ENCODE data around the gene MFN2.

The MFN2 gene

DNA sequence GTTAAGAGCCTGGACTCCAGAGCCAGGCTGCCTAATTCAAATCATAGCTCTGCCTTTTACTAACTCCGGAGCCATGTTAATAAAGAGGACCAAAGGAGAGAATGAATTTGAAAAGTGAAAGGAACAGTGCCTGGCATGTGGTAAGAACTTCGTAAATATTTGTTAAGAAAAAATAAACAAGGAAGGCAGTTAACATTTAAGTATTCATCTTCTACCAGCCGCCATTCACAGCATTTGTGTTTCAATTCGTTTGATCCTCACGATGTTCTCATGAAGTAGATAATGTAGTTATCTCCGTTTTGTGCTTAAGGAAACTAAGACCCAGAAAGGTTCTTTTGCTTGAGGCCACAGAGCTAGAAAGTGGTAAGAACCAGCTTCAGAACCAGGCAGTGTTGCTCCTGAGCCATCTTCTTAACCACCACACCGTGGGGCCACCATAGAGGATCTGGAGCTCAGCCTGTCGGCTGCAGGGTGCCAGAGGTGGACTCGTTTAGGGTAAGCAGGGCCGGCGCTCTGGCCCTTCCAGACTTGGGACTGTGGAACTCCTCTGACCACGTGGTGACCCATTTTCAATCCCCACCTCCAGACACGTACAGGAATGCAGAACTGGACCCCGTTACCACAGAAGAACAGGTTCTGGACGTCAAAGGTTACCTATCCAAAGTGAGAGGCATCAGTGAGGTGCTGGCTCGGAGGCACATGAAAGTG lies 11.9 kb downstream of the MFN2 start:
- no peak overlapping the region for H3K27ac ChIP-seq
- no peak for DNase-seq
- no peaks in the 10 kb centered on the region for H3K4me1 ChIP-seq
- intact Hi-C loops (cut with DNase I; ENCODE audit: low total_unique reads) = no loop called here
- no peaks in the 10 kb centered on the region for H3K9me3 ChIP-seq
- H3K4me3 ChIP-seq = no peak overlapping the region
- no peak for TF ChIP-seq CTCF (IDR thresholded peaks at IDR 0.05)
- H3K36me3 ChIP-seq = peaks cover 67 to 90% (median 85%) of the 10 kb centered on the region in 3 donors
- H3K27me3 ChIP-seq = no peaks in the 10 kb centered on the region

DNA sequence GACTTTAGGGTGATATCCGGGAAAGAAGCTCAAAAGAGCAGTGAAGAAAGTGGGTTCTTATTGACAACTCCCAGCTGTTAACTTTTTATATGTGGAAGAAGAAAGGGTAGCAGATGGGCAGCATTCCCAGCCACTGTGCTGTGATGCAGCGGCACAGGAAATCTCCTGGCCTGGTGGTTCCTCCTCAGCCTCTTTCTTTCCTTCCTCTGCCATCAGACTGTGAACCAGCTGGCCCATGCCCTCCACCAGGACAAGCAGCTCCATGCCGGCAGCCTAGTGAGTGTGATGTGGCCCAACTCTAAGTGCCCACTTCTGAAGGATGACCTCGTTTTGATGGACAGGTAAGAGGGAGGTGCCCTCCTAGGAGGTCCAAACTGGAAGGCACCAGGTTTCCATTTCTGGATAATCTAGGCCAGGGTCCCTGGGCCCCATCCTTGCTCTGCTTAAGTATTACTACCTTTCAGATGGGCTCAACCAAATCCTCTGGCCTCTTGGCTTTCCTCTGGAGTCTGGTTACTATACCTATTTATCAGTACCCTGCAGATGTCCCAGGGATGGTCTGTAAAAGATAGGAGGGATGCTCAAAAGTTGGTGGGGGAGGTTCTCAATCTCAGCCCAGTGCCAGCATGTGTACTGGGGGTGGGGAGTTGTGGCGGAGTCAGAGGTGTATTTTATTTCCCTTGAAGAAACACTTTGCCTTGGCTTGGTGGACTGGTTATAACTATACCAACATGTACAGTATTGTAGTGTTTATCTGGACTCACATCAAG lies 17.0 kb downstream of the MFN2 start:
- no peaks in the 10 kb centered on the region for H3K4me1 ChIP-seq
- H3K27ac ChIP-seq = no peak overlapping the region
- H3K27me3 ChIP-seq = no peaks in the 10 kb centered on the region
- intact Hi-C loops (cut with DNase I; ENCODE audit: low total_unique reads) = no loop called here
- no peak for TF ChIP-seq CTCF (IDR thresholded peaks at IDR 0.05)
- H3K4me3 ChIP-seq = no peak overlapping the region
- H3K36me3 ChIP-seq = peaks cover 91 to 100% (median 98%) of the 10 kb centered on the region in 3 donors
- H3K9me3 ChIP-seq = no peaks in the 10 kb centered on the region
- no peak for DNase-seq

DNA sequence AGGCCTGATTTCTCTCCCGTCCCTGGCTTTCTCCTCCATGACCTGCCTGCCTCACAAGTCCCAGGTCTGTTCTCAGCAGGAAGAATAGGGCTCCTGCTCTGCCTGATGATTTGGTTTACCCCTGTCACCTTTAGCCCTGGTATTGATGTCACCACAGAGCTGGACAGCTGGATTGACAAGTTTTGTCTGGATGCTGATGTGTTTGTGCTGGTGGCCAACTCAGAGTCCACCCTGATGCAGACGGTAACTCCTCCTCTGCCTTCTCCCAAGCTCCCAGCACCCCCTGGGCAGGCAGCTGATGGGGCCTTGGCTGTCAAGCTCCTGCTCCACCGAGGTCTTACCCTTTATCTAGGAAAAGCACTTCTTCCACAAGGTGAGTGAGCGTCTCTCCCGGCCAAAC lies 18.4 kb downstream of the MFN2 start:
- intact Hi-C loops (cut with DNase I; ENCODE audit: low total_unique reads) = no loop called here
- Histone ChIP-seq H3K9me3 (no peaks in the 10 kb centered on the region), H3K27me3 (no peaks in the 10 kb centered on the region), H3K36me3 (peaks cover 91 to 100% (median 98%) of the 10 kb centered on the region in 3 donors), H3K4me1 (no peaks in the 10 kb centered on the region), H3K27ac (no peak overlapping the region), H3K4me3 (no peak overlapping the region)
- no peak for DNase-seq
- TF ChIP-seq CTCF (IDR thresholded peaks at IDR 0.05) = no peak

- intact Hi-C loops (cut with DNase I; ENCODE audit: low total_unique reads) = no loop called here
- H3K27ac ChIP-seq = no peak overlapping the region
- DNase-seq = no peak
- TF ChIP-seq CTCF (IDR thresholded peaks at IDR 0.05) = no peak
- H3K9me3 ChIP-seq = no peaks in the 10 kb centered on the region
- peaks cover 91 to 100% (median 98%) of the 10 kb centered on the region in 3 donors for H3K36me3 ChIP-seq
- H3K4me1 ChIP-seq = no peaks in the 10 kb centered on the region
- no peaks in the 10 kb centered on the region for H3K27me3 ChIP-seq
- no peak overlapping the region for H3K4me3 ChIP-seq
Measured at GRCh38 chr1:11999236-11999635, 19.0 kb downstream of the MFN2 start.

- no peak overlapping the region for H3K4me3 ChIP-seq
- H3K4me1 ChIP-seq = no peaks in the 10 kb centered on the region
- H3K9me3 ChIP-seq = no peaks in the 10 kb centered on the region
- TF ChIP-seq CTCF (IDR thresholded peaks at IDR 0.05) = peak in 1 of 2 experiments; percentile 12
- no peaks in the 10 kb centered on the region for H3K27me3 ChIP-seq
- DNase-seq = no peak
- intact Hi-C loops (cut with DNase I; ENCODE audit: low total_unique reads) = no loop called here
- no peak overlapping the region for H3K27ac ChIP-seq
- peaks cover 93 to 100% (median 98%) of the 10 kb centered on the region in 3 donors for H3K36me3 ChIP-seq
Measured at GRCh38 chr1:12001249-12001917, 21.1 kb downstream of the MFN2 start.
